UCSD-AML1 (cell line): ENCODE measurements around the gene EPSTI1.

ENCODE experiments used
- DNase-seq: peaks from one replicate; lab custom pipeline; 2025; ENCODE audit not compliant: unreplicated experiment; lab: John Stamatoyannopoulos, UW

Gene EPSTI1

DNA sequence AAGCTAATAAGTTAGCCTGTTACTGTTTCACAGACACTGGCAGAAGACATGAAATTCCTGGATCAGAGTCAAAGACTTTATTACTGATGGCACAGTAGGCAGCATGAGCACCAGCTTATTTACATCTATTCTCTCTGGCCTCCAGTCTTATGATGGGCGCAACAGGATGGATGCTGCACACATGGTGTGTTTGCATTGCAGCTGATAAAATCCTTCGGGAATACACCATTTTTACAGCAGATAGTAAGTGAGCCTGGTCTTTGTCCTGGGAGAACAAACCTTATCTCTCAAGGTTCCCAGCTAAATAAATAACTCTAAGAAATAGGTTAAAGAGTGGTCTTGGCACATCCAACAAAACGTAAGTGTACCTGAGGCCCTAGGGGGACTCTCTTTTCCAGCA is 16.0 kb downstream of the EPSTI1 start:
- no peak for DNase-seq

DNA sequence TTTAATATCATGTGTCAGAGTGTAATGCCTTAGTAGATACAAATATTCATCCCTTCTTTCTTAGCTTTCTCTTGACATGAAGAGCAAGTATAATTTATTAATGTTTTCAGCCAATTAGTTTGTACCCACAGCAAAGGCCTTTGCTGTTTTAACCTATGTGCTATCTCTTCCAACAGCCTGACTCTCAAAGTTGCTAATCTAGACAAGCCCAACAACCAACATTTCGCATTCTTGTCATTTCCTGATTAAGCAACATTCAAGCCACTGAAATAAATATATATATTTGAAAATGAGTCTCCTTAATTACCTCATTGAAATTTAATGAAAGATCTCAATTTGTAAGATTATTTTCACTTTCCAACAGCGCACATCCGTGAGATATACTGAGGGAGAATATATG is 18.5 kb downstream of the EPSTI1 start:
- DNase-seq = no peak

DNA sequence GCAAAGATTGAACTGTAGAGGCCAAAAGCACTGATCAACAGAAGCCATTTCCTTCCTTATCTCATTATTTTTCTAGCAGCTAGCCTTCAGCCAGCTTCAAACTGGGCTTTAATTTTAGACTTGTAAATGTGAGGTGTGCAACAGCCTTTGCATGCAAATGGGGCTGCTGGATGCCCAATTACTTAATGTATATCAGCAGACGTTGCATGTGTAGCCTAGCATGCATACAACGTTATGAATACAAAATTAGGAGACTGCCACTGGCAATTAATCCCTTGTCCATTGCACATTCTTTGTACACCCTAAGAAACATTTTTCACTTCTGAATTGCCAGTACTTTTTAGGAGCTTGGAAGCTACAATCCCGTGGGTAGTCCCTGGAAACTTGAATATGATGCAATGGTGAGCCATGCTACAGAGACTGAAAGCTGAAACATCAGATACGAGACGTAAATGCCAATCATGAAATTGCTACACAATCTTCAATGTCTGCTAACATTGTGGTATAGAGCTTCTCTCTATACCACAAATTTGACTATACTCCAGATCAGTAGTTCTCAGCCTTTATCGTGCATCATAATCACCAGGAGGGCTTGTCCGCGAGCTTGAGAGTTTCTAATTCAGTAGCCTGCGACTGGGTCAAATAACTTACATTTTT is 20.2 kb downstream of the EPSTI1 start:
- no peak for DNase-seq

DNA sequence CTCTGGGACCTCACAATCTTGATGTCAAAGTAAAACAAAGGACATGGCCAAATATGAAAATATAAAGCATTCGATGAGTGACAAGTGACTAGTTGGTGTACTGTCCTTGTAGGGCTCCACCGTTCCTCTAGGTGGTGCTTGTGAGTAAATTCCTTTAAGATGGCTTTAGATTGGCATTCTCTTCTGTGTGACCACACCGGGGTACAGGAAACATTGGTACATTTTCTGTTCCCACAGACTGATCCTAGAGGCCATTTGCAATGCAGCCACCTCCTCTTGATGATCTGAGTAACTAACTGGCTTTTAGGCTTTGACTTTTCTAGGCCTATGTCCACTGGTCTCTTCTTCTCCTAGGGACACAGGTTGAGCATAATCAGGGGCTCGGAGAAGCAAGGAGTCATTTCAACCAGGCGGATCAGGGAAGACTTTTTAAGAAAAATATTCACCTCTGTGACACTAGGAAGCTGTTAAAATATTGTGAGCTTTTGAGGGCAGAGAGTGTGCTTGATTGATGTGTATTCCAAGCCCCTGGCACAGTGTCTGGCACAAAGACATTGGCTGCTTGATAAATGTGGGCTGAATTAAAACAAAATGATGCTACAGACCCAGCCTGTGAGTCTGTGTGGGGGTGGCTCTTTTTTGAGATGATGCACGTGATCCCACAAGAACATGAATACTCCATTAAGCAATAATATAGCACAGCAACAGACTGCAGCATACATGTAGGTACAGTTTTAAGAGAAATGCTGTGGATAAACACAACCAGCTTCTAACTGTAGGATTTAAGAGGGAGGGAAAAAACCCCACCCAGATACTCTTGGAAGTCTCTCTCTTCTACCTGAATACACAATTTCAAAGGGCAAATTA is 21.0 kb downstream of the EPSTI1 start:
- DNase-seq = no peak

DNA sequence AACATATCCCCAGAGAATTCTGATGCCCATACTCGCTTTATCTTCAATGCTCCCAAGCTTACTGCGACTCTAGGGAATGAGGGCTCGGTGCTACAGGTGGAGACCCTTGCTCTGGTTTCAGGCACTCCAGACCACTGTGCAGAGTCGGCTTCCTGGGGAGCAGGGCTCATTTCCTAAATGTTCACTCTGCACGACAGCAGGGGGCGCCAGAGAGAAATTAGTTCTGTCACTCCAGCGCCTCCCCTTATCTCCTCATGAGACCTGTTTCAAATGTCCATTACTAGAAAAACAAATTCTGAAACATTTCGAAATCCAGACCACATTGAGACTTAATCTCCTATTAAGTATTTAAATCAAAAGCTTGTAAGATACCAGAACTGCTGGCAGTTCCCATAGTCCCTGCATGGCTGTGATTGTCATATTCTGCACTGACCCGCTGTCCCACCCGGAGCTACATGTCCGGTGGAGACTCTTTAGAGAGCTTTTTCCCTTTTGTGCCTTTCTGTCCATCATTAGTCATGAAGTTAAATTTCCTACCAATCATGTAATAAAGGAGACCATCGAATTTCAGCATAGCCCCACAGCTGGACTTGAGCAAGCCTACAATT is 22.4 kb downstream of the EPSTI1 start:
- DNase-seq = peak; percentile 63

DNA sequence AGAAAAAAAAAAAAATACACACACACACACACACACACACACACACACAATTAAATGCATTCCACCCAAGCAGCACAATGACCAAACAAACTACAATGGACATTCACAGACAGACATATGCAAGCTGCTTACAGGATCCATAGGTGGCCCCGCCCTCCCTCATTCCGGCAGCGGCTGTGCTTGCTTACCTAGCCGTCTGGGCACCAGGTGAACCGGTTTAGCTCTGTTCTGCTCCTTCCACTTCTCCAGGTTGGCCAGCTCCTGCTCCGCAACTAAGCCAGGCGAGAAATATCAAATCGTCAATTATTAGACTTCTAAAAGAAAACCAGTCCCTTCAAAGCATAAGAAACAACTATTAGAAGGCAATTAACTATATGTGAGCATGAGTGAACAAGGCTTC is 23.1 kb downstream of the EPSTI1 start:
- no peak for DNase-seq

DNA sequence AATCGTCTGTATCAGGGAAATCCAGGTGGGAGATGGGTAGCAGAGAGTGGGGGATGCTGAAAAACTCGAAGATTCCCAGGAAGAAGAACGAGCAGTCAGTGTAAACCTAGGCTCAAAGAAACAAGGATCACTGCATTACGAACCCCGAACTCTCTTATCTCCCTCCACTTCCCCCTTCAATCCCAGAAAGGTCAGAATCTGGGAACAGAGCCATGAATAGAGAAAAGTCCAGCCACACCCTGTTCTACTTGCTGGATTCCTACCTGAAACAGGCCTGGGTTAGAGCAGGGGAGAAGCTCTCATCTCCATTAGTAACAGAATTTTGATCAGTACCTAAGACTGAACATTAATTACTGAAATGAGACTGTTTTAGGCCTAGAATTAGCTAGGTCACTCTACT is 24.4 kb downstream of the EPSTI1 start:
- no peak for DNase-seq

DNA sequence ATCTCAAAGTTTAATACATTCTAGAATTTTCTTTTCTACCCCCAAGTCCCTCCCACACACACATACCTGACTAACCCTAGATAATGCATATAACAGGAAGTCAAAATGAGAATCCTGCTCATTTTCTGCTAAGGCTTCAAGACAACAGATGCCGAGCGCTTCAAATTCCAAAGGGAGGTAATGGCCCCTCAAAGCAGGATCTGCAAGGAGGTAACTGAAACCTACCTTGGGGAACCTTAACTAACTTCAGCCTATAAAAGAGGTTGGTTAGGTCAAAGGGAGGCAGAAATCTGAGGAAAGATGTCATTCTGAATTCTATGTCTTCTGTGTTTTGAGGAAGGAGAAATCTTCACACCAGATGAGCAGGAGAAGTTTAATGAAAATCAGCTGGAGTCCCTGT is 26.8 kb downstream of the EPSTI1 start:
- no peak for DNase-seq

DNA sequence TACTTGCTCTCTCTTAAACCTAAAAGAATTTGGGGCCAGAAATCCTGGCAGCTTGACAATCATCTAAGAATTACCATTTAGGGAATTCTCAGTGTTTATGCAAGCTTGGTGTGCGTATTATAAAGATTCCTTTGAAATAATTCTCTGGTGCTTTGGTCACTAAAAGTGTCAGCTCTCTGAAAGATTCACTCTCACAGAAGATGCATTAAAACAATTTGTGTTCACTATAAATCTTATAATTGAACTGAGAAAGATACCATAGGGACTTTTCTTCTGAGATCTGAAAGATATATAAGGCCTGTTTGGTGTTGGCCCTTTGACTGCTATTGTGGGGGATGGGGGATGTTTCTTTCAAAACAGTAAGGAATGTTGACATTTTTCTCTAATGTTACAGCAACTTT is 27.3 kb downstream of the EPSTI1 start:
- no peak for DNase-seq

DNA sequence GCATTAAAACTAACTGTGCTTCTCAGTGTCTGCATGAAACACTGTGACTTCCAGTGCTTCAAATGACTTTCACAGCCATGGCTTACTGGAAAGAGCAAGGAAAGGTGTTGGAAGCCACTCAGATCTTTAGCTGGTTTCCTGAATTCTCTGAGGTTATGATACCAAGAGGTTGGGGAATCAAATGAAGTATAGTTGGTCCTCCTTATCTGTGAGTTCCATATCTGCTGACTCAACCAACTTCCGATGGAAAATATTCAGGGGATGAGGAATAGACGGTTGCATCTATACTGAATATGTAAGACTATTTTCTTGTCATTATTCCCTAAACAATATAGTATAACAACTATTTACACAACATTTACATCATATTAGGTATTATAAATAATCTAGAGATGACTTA is 32.4 kb downstream of the EPSTI1 start:
- DNase-seq = no peak

DNA sequence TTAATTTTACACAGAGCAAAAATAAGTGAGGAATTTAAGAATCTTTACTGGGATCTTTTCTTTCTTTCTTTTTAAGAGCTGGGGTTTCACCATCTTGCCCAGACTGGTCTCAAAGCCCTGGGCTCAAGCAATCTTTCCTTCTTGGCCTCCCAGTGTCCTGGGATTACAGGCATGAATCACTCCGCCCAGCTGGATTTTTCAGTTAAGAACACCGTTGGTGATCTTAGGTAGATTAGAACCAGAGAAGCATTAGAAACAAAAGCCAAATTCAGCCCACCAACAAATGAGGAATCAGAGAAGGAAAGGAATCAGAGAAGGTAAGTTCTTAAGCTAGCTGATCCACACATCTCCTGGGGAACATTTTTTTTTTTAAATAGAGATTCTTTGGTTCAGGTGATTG is 34.2 kb downstream of the EPSTI1 start:
- DNase-seq = no peak

DNA sequence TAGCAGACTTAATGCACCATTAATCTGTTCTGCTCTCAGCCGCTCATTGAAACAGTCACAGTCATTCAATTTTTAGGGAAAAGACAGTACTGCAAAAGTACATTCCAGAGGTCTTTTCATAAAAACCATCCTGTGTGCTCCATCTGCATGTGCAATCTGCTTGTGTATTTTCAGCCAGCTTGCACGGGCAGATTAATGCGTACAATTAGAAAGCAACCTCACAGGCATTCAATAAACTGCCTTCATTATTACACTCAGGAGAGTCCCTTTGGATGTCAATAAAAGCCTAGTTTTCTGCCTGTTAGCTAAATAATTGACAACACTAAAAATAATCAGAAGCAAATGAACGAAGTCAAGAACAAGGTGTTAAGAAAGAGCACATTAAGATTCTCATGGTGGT is 41.9 kb downstream of the EPSTI1 start:
- no peak for DNase-seq

DNA sequence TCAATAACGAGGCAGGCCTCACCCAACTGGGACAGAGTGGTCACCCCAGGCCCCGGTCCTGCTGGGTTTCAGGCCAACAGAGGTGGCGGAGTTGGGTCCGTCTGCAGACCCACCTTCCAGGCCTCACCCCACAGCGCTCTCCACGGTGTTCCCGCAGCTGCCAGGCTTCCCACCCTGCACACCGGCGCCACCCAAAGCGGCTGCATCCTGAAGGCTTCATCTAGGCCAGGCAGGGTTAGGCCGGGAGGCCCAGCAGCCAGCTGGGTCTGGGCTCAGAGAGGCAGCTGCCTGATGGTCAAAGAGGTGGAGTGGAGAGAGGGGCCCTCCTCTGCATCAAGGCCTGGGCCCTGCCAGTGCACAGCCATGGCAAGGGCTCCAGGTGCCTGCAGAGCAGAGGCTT is 44.1 kb downstream of the EPSTI1 start:
- DNase-seq = no peak

DNA sequence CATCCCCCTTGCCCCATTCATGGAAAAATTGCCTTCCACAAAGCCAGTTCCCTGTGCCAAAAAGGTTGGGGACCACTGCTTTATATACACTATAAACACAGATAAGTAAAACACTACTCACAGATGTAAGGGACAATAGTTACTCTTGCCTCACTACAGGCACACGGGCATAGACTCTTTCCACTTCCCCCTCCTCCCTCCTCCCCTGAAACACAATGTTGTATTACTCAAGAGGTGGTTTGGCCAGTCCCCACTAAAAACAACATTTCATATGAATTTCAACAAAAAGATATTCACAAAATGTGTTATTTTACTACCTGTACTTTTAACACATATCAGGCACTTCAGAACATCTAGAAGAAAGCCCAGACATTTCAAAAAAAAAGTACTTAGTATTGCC is 45.1 kb downstream of the EPSTI1 start:
- DNase-seq = no peak

DNA sequence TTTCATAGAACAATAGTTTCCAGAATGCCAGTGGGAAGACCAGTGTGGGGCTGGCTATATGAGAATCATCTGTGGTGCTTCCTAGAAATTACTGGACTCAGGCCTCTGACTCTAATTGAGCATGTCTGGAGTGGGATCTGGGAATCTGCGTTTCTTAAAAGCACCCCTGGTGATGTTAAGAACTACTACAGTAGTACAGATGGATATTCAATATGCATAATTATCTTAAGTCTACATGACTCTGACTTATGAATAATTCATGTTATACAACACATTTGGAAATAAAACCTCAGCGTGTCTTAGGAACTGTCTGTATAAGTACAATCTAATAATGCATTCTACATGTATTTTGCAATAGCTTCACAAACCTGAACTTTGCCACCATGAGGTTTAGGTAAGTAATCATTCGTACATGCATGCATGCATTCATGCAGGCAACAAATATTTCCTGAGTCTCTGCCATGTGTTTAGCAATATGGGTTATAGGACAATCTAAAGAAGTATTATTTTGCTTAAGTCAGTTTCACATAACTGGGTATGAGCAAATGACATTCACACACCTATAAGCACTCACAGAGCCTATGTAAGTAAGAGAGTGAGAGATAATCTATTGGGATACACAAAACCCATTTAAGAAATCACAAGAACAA is 62.0 kb downstream of the EPSTI1 start:
- no peak for DNase-seq

DNA sequence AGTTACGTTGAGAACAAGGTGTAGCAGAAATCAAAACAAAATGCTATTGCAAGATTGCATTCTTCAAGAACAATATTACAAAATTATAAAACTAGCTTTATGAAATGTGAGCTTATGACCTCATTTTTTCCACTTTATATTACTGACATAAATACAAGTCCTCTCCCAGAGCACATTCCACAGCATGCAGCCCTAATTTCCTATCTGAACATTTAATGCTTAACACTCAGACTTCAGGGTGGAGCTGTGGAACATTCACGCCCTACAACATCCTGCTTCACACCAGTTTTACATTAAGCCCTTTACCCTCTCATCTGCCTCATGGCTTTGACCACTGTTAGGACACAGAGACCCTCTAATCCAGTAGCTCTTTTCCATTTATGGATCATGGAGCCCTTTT is 65.5 kb downstream of the EPSTI1 start:
- no peak for DNase-seq

DNA sequence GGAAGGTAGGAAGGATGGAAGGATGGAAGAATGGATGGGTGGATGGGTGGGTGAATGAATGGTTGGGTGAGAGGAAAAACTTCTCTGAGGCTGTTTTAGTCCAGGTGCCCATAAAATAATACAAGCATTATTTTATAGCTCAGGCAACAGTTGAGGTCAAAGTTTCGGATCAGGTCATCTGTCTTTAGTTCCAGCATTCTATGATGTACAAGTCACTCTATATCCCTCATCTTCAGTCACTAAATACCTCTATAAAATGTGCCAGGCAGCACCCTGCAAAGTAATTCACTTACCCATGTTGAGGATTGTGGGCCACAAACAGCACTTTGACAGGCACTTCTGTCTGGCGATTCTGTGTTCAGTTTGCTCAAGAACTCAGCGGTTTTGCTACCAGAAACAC is 66.0 kb downstream of the EPSTI1 start:
- DNase-seq = no peak

DNA sequence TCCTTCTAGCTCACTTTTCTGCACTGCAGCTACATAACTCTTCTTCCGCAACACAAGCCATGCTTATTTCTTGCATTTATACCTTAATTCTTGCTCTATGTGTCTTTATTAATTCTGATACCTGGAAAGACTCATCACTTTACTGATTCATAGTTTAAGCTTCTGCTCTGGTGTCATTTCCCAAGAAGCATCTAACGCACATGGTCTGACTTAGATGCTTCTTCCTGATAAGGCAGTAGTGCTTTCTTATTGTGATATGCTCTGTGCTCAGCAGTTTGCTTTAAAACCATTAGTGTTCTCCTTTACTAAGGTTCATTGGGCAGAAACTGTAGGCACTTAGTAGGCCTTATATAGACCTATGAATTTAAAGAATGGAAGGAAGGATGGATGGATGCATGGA is 66.4 kb downstream of the EPSTI1 start:
- DNase-seq = no peak

DNA sequence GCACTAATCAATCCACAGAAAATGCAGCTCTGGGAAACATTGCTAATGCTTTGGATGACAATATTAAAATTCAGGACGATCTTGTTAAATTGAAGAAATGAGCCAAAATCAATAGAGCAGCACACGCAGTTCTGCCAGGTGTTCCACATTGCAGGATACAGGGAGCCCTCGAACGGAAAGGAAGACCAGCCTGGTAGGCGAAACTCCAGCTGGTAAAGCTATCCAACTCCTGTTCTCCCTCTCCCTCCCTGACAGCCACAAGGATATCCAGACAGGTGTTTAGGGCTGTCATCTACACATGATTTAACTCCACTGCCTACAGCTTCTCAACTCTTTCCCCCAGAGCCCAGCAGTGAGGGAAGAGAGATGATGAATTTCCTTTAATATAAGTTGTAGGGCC is 67.7 kb downstream of the EPSTI1 start:
- no peak for DNase-seq

DNA sequence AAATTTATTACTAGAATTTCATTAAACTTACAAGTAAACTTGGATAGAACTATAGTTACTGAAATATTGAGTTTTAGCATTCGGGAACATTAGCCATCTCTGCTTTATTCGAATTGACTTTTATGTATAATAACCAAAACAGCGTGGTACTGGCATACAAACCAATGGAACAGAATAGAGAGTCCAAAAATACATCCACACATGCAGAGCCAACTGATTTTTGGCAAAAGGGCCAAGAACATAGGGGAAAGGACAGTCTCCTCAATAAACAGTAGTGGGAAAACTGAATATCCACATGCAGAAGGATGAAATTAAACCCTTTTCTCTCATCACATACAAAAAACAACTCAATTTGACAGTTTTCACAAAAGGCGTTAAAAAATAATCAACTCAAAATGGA is 84.3 kb downstream of the EPSTI1 start:
- no peak for DNase-seq

DNA sequence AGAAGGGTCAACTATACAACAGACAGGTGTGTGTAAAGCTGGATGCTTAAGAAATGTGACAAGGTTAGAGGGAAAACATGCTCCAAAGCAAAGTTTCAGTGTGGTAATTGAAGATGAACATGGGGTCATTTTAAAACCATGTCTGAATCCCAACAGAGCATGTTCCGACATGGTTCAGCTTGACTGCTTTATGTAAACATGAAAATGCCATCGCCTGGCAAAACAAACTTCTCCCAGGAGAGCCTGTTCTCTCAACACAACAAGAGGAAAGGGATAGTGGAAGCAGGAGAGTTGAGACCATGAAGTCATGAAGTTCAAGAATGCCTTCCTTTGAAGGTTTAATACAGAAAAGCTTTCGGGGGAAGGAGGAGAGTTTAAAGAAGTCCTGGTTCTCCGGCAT is 85.8 kb downstream of the EPSTI1 start:
- DNase-seq = no peak

DNA sequence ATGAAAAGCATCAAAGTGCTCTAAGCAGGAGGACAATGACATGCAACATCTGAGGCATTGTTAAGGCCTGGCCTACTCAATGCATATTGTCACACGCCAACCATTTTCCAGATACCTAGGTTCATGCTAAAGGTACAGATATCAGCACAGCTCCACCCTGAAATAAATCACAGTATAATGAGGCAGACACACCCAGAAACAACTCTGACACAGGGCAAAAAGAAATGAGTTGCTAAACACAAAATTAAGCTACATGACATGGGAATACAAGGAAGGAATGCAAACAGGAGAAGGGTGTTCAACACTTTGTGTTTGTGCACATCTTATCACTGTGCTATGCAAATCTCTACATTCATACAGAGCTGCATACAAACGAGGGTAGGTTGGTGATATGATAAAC is 86.5 kb downstream of the EPSTI1 start:
- no peak for DNase-seq
